Mesendoderm (in vitro differentiated cells): ENCODE data around the gene ISM2.

ENCODE experiments used
- DNase-seq: peaks from one replicate; pipeline ENCODE4 v3.0.0; 2013
- H2AK5ac ChIP-seq: 2 replicates; pipeline ENCODE4 v1.6.1; 2013; ENCODE audit warnings: low read length, inconsistent platforms
- H2BK120ac ChIP-seq: 2 replicates; pipeline ENCODE4 v1.6.1; 2013; ENCODE audit warnings: low read depth, mild to moderate bottlenecking, low read length, moderate library complexity, mixed read lengths
- H2BK15ac ChIP-seq: replicated peaks from 2 replicates; pipeline ENCODE4 v1.6.1; 2013; ENCODE audit warnings: low read depth, mild to moderate bottlenecking, moderate library complexity
- H2BK5ac ChIP-seq: 2 replicates; pipeline ENCODE4 v1.6.1; 2013; ENCODE audit warnings: low read length, inconsistent platforms
- H3K18ac ChIP-seq: 2 replicates; pipeline ENCODE4 v1.6.1; 2013; ENCODE audit warnings: mild to moderate bottlenecking, low read length, mixed read lengths
- H3K23ac ChIP-seq: one replicate; pipeline ENCODE4 v1.6.1; 2013; ENCODE audit warnings: low read length
- H3K27ac ChIP-seq: 2 replicates; pipeline ENCODE4 v1.5.1; 2013; ENCODE audit warnings: low read depth, mild to moderate bottlenecking, inconsistent platforms, low read length, moderate library complexity
- H3K27me3 ChIP-seq: 2 replicates; pipeline ENCODE4 v1.6.1; 2013; ENCODE audit warnings: low read length, control low read depth, mild to moderate bottlenecking, inconsistent platforms; ENCODE audit not compliant: insufficient read depth, poor library complexity
- H3K36me3 ChIP-seq: 2 replicates; pipeline ENCODE4 v1.6.1; 2013; ENCODE audit warnings: low read length, inconsistent platforms; ENCODE audit not compliant: control insufficient read depth, insufficient read depth
- H3K4ac ChIP-seq: one replicate; pipeline ENCODE4 v1.6.1; 2013; ENCODE audit warnings: low read depth, mild to moderate bottlenecking, low read length, moderate library complexity
- H3K4me1 ChIP-seq: 2 replicates; pipeline ENCODE4 v1.6.1; 2013; ENCODE audit warnings: low read depth, low read length, inconsistent platforms; ENCODE audit not compliant: control insufficient read depth
- H3K4me2 ChIP-seq: 2 replicates; pipeline ENCODE4 v1.6.1; 2013; ENCODE audit warnings: low read length
- H3K4me3 ChIP-seq: 2 replicates; pipeline ENCODE4 v1.5.1; 2013; ENCODE audit warnings: mild to moderate bottlenecking, low read length
- H3K56ac ChIP-seq: one replicate; pipeline ENCODE4 v1.6.1; 2013; ENCODE audit warnings: low read length
- H3K79me1 ChIP-seq: 2 replicates; pipeline ENCODE4 v1.6.1; 2013; ENCODE audit warnings: low read length, inconsistent platforms
- H3K79me2 ChIP-seq: 2 replicates; pipeline ENCODE4 v1.6.1; 2013; ENCODE audit warnings: mild to moderate bottlenecking, low read length; ENCODE audit not compliant: control insufficient read depth, insufficient read depth
- H3K9ac ChIP-seq: 2 replicates; pipeline ENCODE4 v1.6.1; 2013; ENCODE audit warnings: low read length, inconsistent platforms
- H4K5ac ChIP-seq: one replicate; pipeline ENCODE4 v1.6.1; 2013; ENCODE audit warnings: low read length
- H4K8ac ChIP-seq: one replicate; pipeline ENCODE4 v1.6.1; 2013; ENCODE audit warnings: low read depth, mild to moderate bottlenecking, control low read depth, low read length, moderate library complexity
- WGBS: extraction: QIAGEN DNeasy Blood & Tissue Kit; methylation state at CpG from one replicate; pipeline ENCODE4 v1.1.7; 2013; ENCODE audit warnings: low lambda C conversion rate, missing lambda C conversion rate; ENCODE audit not compliant: insufficient coverage; ENCODE audit errors: extremely low coverage; 5-methylcytosine and 5-hydroxymethylcytosine counted together

ISM2 gene

DNA sequence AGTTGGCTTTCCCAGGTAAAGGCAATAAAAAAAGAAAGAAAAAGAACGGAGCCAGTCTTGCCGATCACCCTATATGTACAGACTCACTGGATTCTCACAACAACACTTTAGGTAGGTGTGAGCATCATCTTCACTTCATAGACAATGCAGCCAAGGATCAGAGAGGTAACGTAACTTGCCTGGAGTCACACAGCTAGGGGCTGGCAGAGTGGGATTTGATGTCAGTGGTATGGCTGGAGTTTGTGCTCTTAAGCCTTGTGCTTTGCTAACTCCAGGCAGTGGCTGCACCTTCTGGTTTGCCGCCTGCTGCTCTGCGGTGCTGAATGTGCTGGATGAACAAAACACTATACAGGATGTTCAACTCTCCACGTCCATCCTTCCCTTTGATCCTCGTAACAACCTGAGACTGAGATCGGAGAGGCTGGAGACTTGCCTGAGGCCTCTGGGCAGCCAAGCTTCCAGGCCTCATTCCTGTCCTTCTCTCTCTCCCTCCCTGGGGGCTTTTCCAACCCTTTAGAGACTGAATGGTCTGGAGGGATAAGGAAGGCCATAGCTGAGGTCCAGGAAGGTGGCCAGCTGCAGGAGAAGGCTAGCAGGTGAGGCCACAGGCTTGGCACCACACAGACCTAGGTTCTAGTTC is 8.1 kb downstream of the ISM2 start:
- no peak for DNase-seq
- Histone ChIP-seq H3K27me3 (no peaks in the 10 kb centered on the region), H3K27ac (no peak overlapping the region), H3K4me3 (no peak overlapping the region), H2BK5ac (no peak overlapping the region), H3K18ac (no peak overlapping the region), H2BK120ac (no peak overlapping the region), H3K36me3 (no peaks in the 10 kb centered on the region), H3K23ac (peak overlapping the region; percentile 45), H3K4me2 (no peak overlapping the region), H3K9ac (no peak overlapping the region), H3K56ac (no peak overlapping the region), H4K5ac (no peak overlapping the region), H4K8ac (no peak overlapping the region), H3K4ac (no peak overlapping the region), H2BK15ac (no peak overlapping the region), H3K79me1 (no peaks in the 10 kb centered on the region), H3K4me1 (no peaks in the 10 kb centered on the region), H2AK5ac (no peak overlapping the region), H3K79me2 (no peaks in the 10 kb centered on the region)
- WGBS: no CpG with 5 or more reads among the region's 8 CpGs

DNA sequence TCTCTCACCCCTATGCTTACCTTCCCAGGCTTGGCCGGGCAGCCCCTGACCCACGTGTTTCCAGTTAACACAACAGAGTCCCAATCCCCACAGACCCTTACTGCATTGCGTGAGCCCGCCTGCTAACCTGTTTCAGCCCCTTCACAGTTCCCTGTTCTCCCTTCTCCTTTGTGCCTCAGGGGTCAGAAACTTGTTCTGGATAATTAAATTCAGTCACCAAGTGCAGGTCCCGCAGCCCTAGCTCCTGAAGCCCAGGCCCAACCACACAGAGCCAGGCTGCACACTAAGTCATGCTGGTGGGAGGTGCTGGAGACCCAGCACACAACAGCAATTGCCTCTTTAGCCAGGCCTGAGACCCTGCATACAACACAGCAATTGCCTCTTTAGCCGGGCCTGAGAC is 9.6 kb downstream of the ISM2 start:
- Histone ChIP-seq H3K79me1 (no peaks in the 10 kb centered on the region), H3K56ac (no peak overlapping the region), H2AK5ac (no peak overlapping the region), H3K4me1 (no peaks in the 10 kb centered on the region), H3K27ac (no peak overlapping the region), H4K5ac (no peak overlapping the region), H4K8ac (no peak overlapping the region), H3K9ac (no peak overlapping the region), H3K18ac (no peak overlapping the region), H2BK15ac (no peak overlapping the region), H2BK5ac (no peak overlapping the region), H3K23ac (no peak overlapping the region), H3K36me3 (no peaks in the 10 kb centered on the region), H3K79me2 (no peaks in the 10 kb centered on the region), H3K4me3 (no peak overlapping the region), H3K27me3 (no peaks in the 10 kb centered on the region), H3K4ac (no peak overlapping the region), H2BK120ac (no peak overlapping the region), H3K4me2 (no peak overlapping the region)
- WGBS: no CpG with 5 or more reads among the region's 6 CpGs
- DNase-seq: no peak

DNA sequence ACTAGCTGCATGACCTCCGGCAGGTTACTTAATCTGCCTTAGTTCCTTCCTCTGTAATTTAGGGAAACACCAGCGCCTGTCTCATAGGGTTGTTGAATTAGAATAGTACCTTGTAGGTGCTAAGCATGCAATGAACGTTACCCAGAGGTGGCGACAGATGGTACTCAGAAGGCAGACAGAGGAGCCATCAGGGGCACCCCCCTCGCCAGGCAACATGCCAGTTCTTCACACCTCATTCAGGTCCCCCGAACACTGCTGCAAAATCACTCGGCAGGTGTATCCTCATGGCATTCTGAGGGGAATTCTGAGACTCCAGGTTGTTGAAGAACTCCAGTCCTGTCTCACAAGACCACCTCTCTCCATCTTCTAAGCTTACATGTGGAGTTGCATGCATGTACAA is 10.1 kb downstream of the ISM2 start:
- H3K79me2 ChIP-seq: no peaks in the 10 kb centered on the region
- H3K4me3 ChIP-seq: no peak overlapping the region
- H3K9ac ChIP-seq: no peak overlapping the region
- no peaks in the 10 kb centered on the region for H3K27me3 ChIP-seq
- H2AK5ac ChIP-seq: no peak overlapping the region
- no peak overlapping the region for H4K5ac ChIP-seq
- H2BK5ac ChIP-seq: no peak overlapping the region
- H3K56ac ChIP-seq: no peak overlapping the region
- H3K36me3 ChIP-seq: no peaks in the 10 kb centered on the region
- H3K27ac ChIP-seq: no peak overlapping the region
- H2BK15ac ChIP-seq: no peak overlapping the region
- no peak overlapping the region for H3K4ac ChIP-seq
- no peaks in the 10 kb centered on the region for H3K4me1 ChIP-seq
- H2BK120ac ChIP-seq: no peak overlapping the region
- no peak overlapping the region for H4K8ac ChIP-seq
- H3K18ac ChIP-seq: no peak overlapping the region
- DNase-seq: no peak
- WGBS: no CpG with 5 or more reads among the region's 7 CpGs
- no peak overlapping the region for H3K23ac ChIP-seq
- H3K4me2 ChIP-seq: no peak overlapping the region
- no peaks in the 10 kb centered on the region for H3K79me1 ChIP-seq

DNA sequence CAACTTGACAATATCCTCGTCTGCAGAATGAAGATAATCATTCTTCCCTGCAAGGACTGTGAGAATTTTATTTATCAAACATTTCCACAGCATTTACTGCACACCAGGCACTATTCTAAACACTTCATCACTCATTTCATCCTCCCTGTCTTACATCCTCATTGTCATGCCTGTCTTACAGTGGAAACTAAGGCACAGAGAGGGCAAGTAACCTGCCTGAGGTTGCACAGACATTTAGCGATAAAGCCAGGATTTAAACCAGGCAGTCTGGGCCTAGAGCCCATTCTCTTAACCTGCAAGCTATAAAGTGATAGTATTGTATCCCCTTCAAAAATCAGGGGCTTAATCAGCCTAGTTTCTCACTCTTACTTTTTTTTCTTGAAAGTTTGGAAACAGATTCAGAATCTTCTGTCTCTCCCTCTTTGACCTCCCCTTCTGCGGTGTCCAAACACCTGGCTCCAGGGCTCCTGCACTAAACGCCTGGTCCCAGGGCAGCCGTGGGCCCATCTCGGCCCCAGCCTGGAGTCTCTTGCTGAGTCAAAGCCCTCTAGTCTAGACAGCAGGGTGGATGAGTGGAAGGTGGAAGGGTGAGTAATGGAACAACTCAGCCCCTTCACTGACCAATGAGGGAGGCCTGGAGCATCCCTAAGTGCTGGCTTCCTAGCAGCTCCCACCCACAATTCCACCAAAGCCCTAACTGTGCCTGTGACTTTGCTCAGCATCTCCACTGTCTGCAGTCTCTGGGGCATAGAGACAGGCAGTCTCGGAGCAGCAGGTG is 12.5 kb downstream of the ISM2 start:
- Histone ChIP-seq H3K18ac (no peak overlapping the region), H3K23ac (no peak overlapping the region), H3K36me3 (no peaks in the 10 kb centered on the region), H2BK5ac (no peak overlapping the region), H3K9ac (no peak overlapping the region), H3K4me1 (no peaks in the 10 kb centered on the region), H3K56ac (no peak overlapping the region), H3K79me1 (no peaks in the 10 kb centered on the region), H3K27ac (no peak overlapping the region), H3K4ac (no peak overlapping the region), H3K79me2 (no peaks in the 10 kb centered on the region), H2AK5ac (no peak overlapping the region), H3K27me3 (no peaks in the 10 kb centered on the region), H2BK120ac (no peak overlapping the region), H2BK15ac (no peak overlapping the region), H4K5ac (no peak overlapping the region), H3K4me3 (no peak overlapping the region), H4K8ac (no peak overlapping the region), H3K4me2 (no peak overlapping the region)
- DNase-seq: no peak
- no CpG with 5 or more reads among the region's 7 CpGs for WGBS

DNA sequence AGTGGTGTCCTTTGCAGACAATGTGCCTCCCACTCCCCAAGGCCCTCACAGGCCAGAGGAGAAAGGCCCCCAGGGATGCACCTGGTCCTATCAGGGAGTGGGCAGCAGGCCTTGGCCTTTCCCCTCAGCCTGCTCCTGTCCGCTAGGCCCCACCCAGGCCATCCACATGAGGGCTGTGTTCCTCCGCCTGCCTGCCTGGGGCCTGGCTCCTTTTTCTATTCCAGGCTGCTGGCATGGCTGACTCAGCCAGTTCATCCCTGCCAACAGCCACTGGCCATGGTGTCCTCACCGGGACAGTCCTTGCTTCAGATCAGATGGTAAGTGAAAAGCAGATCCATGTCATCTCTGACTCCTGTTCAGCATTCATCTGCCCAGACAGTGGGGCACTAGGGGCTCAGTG is 13.4 kb downstream of the ISM2 start:
- no peak for DNase-seq
- Histone ChIP-seq H2AK5ac (no peak overlapping the region), H2BK5ac (no peak overlapping the region), H3K4me2 (no peak overlapping the region), H3K27ac (no peak overlapping the region), H3K79me2 (no peaks in the 10 kb centered on the region), H3K56ac (no peak overlapping the region), H3K79me1 (no peaks in the 10 kb centered on the region), H3K18ac (no peak overlapping the region), H3K9ac (no peak overlapping the region), H3K4me3 (no peak overlapping the region), H2BK15ac (no peak overlapping the region), H3K27me3 (no peaks in the 10 kb centered on the region), H3K4me1 (no peaks in the 10 kb centered on the region), H3K23ac (no peak overlapping the region), H3K4ac (no peak overlapping the region), H4K8ac (no peak overlapping the region), H4K5ac (no peak overlapping the region), H3K36me3 (no peaks in the 10 kb centered on the region), H2BK120ac (no peak overlapping the region)
- WGBS: no CpG with 5 or more reads among the region's 3 CpGs
